PC-9 (cell line): Measurements from ENCODE around the gene EDN1. TPM values are rescaled to one million over a fixed set of nuclear protein-coding genes. Genes with fewer than 3 reads are reported as not detected.
A peak's percentile ranks its signal among the peaks of the same experiment; 100 is the strongest.

ENCODE experiments used
- BruUV-seq: library from RNA; stranded (reverse); fragments of 400-500 nt; replicated peaks from 2 replicates; lab custom pipeline; 2021; lab: Mats Ljungman, UMichigan
- CTCF ChIA-PET: fragments of 300-600 bp; sonication (Branson Sonifier 250); formaldehyde crosslinking; loops from one replicate; lab custom pipeline; 2022; ENCODE audit warnings: antibody characterized with exemption; lab: Charles Lee
- POLR2A ChIA-PET: fragments of 300-600 bp; sonication (Branson Sonifier 250); formaldehyde crosslinking; loops from one replicate; lab custom pipeline; 2022; ENCODE audit warnings: antibody characterized with exemption; ENCODE audit not compliant: unreplicated experiment; lab: Charles Lee
- DNase-seq, 2 experiments: peaks; one replicate each; pipeline versions ENCODE4 v3.0.0 to v3.0.0-alpha.2; 2015 to 2022; ENCODE audit warnings: mixed read lengths in 1 of 2
- H2AFZ ChIP-seq: fragments of 200-600 bp; sonication (generic); 2 replicates; pipeline ENCODE4 v1.8.1; 2017; ENCODE audit warnings: antibody characterized with exemption
- H3F3A ChIP-seq: fragments of 200-600 bp; sonication (generic); 2 replicates; pipeline ENCODE4 v1.8.1; 2017; ENCODE audit warnings: antibody characterized with exemption, mild to moderate bottlenecking, low read depth; ENCODE audit not compliant: insufficient read depth
- H3K27ac ChIP-seq: fragments of 200-600 bp; sonication (generic); 2 replicates; pipeline ENCODE4 v1.6.1; 2016; ENCODE audit warnings: mixed run types
- H3K27me3 ChIP-seq: fragments of 200-600 bp; sonication (generic); 2 replicates; pipeline ENCODE4 v1.6.1; 2016; ENCODE audit warnings: low read depth, mixed run types; ENCODE audit not compliant: insufficient read depth
- H3K36me3 ChIP-seq: fragments of 200-600 bp; sonication (generic); 2 replicates; pipeline ENCODE4 v1.6.1; 2016; ENCODE audit warnings: low read depth, mixed run types
- H3K4me1 ChIP-seq: fragments of 200-600 bp; sonication (generic); replicated peaks from 2 replicates; pipeline ENCODE4 v1.6.1; 2016; ENCODE audit warnings: mixed run types; ENCODE audit not compliant: insufficient read depth
- H3K4me2 ChIP-seq: fragments of 200-600 bp; sonication (generic); 2 replicates; pipeline ENCODE4 v1.6.1; 2017; ENCODE audit warnings: mixed run types
- H3K4me3 ChIP-seq: fragments of 200-600 bp; sonication (generic); 2 replicates; pipeline ENCODE4 v1.6.1; 2016; ENCODE audit warnings: mixed run types
- H3K79me2 ChIP-seq: fragments of 200-600 bp; sonication (generic); 2 replicates; pipeline ENCODE4 v1.6.1; 2017; ENCODE audit warnings: low read depth, mixed run types
- H3K9me2 ChIP-seq: fragments of 200-600 bp; sonication (generic); 2 replicates; pipeline ENCODE4 v1.8.1; 2017; ENCODE audit warnings: mild to moderate bottlenecking; ENCODE audit not compliant: insufficient read depth
- H3K9me3 ChIP-seq: fragments of 200-600 bp; sonication (generic); 2 replicates; pipeline ENCODE4 v1.8.1; 2016; ENCODE audit warnings: low read depth; ENCODE audit not compliant: insufficient read depth
- H4K20me1 ChIP-seq: fragments of 200-600 bp; sonication (generic); 2 replicates; pipeline ENCODE4 v1.8.1; 2017; ENCODE audit not compliant: insufficient read depth
- CTCF ChIP-seq: fragments of 200-600 bp; sonication (generic); conservative IDR thresholded peaks from 2 replicates; pipeline ENCODE4 v1.6.1; 2017; ENCODE audit warnings: mixed run types, antibody characterized with exemption, mild to moderate bottlenecking, moderate library complexity
- EZH2 ChIP-seq: fragments of 200-600 bp; sonication (generic); IDR thresholded peaks from 2 replicates; pipeline ENCODE4 v1.8.0; 2017; ENCODE audit warnings: antibody characterized with exemption, low read depth
- intact Hi-C: fragments of 100-400 bp; cut with micrococcal nuclease; formaldehyde crosslinking; loops from one replicate; pipeline ENCODE4 v1.10.0; 2022; ENCODE audit not compliant: unreplicated experiment
- total RNA-seq: library from RNA; stranded (reverse); gene quantifications from 2 replicates; pipeline ENCODE4 v1.2.3, GENCODE V29; 2021

EDN1 gene
- total RNA-seq, 1 experiment from 2014 or later: 3.3 TPM

GRCh38 chr6:12334526-12335130 is 44.5 kb downstream of the EDN1 start:
- Histone ChIP-seq H3K27ac (peak overlapping the region; percentile 61), H3F3A (peaks cover 5% of the 10 kb centered on the region), H3K4me1 (peaks cover 42% of the 10 kb centered on the region), H3K36me3 (no peaks in the 10 kb centered on the region), H3K27me3 (no peaks in the 10 kb centered on the region), H2AFZ (0 out of 2 replicates have a peak overlapping the region, but pooled peaks have one; percentile 17), H3K4me2 (peak overlapping the region; percentile 34), H3K4me3 (no peak overlapping the region), H4K20me1 (no peaks in the 10 kb centered on the region), H3K9me2 (no peaks in the 10 kb centered on the region; the same call in 1 of the 2 replicates), H3K9me3 (no peaks in the 10 kb centered on the region; the same call in 1 of the 2 replicates), H3K79me2 (no peaks in the 10 kb centered on the region)
- TF ChIP-seq EZH2: no peak
- TF ChIP-seq CTCF: no peak
- ChIA-PET POLR2A (interaction anchor here (0.7 kb wide), 1 partner anchor 9 kb away, joined by 8 read pairs; no protein-coding TSS in a partner anchor), CTCF (no interaction called here)
- BruUV-seq: no TSS peak
- DNase-seq: peak in 1 of 2 experiments; percentile 78
- intact Hi-C loops: no loop called here

GRCh38 chr6:12335131-12335527 is 45.0 kb downstream of the EDN1 start:
- ChIA-PET POLR2A (no interaction called here), CTCF (no interaction called here)
- no peaks in the 10 kb centered on the region; the same call in 1 of the 2 replicates for H3K9me3 ChIP-seq
- H3K9me2 ChIP-seq: no peaks in the 10 kb centered on the region; the same call in 1 of the 2 replicates
- no peak for DNase-seq
- peak overlapping the region; percentile 61 for H3K27ac ChIP-seq
- no peak overlapping the region for H2AFZ ChIP-seq
- peak overlapping the region; percentile 34 for H3K4me2 ChIP-seq
- no peaks in the 10 kb centered on the region for H3K36me3 ChIP-seq
- intact Hi-C loops: no loop called here
- H3K27me3 ChIP-seq: no peaks in the 10 kb centered on the region
- peaks cover 5% of the 10 kb centered on the region for H3F3A ChIP-seq
- TF ChIP-seq EZH2 (no peak), CTCF (no peak)
- no peaks in the 10 kb centered on the region for H4K20me1 ChIP-seq
- H3K79me2 ChIP-seq: no peaks in the 10 kb centered on the region
- BruUV-seq: no TSS peak
- peaks cover 42% of the 10 kb centered on the region for H3K4me1 ChIP-seq
- H3K4me3 ChIP-seq: no peak overlapping the region

- Histone ChIP-seq H2AFZ (no peak overlapping the region), H3K9me2 (no peaks in the 10 kb centered on the region; the same call in 1 of the 2 replicates), H3K79me2 (no peaks in the 10 kb centered on the region), H3K4me1 (peaks cover 42% of the 10 kb centered on the region), H3F3A (peaks cover 5% of the 10 kb centered on the region), H3K27ac (peak overlapping the region; percentile 61), H4K20me1 (no peaks in the 10 kb centered on the region), H3K4me3 (no peak overlapping the region), H3K27me3 (no peaks in the 10 kb centered on the region), H3K36me3 (no peaks in the 10 kb centered on the region), H3K4me2 (0 out of 2 replicates have a peak overlapping the region, but pooled peaks have one; percentile 34), H3K9me3 (no peaks in the 10 kb centered on the region; the same call in 1 of the 2 replicates)
- ChIA-PET CTCF (no interaction called here), POLR2A (no interaction called here)
- DNase-seq: no peak
- TF ChIP-seq EZH2: no peak
- no peak for TF ChIP-seq CTCF
- no TSS peak for BruUV-seq
- intact Hi-C loops: no loop called here
These were observed 45.6 kb downstream of the EDN1 start for GRCh38 chr6:12335717-12336116.
